Measurements from ENCODE around the gene MMS22L.

- no peak for TF ChIP-seq CTCF (conservative IDR thresholded peaks at IDR 0.05; ENCODE audit: low read length)
- TF ChIP-seq EZH2phosphoT487 (IDR thresholded peaks at IDR 0.05; ENCODE audit: borderline replicate concordance): no peak
Observed at GRCh38 chr6:97092673-97093305, 190.2 kb downstream of the MMS22L start.
